GM18873 (cell line): ENCODE measurements around the gene SQSTM1.

Experiments
- ATAC-seq: cut with Tn5 transposase; IDR thresholded peaks from one replicate; pipeline ENCODE4 v1.9.1; 2021; ENCODE audit warnings: mild to moderate bottlenecking, moderate library complexity, moderate number of reproducible peaks; ENCODE audit not compliant: unreplicated experiment, low FRiP score

SQSTM1 gene

DNA sequence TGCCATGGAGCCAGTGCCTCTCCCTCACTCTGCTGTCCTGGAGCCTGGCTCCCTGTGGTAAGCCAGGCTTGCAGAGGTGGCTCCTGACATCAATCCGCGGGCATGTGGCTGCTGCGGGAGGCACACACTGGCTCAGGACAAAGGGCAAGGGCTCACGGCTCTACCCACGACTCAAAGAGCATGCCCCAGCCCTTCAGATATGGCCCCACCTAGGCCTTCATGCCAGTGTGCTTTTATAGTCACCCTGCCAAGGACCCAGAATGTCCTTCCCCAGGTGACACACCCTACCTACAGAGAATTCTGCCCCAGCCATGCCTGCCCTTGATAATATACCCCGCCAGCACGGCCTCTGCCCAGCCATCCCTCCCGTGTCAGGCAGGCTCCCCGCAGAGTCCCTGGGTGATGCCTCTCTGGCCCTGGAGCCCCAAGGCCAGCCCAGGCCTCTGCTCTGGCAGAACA lies 15.6 kb upstream of the SQSTM1 start:
- ATAC-seq: no peak

GRCh38 chr5:179805529-179806249 lies 15.0 kb upstream of the SQSTM1 start:
- ATAC-seq: no peak

DNA sequence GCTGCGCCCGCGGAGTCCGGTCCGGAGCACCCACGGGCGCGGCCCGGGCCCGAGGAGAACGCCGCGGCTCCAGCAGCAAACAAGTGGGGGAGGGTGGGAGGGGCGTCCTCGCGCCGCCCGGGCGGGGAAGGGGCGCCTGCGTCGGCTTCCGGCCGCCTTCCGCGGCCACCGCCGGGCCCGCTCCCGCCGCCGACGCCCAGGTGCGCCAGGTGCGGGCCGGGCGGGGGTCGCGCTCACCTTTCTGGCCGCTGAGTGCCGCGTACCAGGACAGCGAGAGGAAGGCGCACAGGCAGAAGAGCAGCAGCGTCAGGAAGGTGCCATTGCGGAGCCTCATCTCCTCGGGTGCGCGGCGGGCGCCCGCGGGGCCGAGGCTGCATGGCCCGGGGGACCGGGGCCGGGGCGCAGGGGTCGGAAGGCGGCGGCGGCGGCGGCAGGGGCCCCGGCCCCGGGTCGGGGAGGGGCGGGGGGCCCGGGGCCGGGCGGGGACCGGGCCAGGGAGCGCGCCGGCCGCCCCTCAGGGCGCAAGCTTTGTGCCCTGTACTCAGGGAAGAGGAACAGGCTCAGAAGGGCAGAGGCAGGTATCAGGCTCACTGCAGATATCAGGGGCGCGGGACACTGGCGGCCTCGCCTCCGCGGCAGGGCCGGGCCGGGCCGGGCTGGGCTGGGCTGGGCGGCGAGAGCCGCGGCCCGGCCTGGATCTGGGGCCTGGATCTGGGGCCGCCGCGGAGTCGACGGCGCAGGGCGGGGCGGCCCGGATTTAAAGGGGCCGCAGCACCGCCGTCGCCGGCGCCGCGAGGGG lies 14.3 kb upstream of the SQSTM1 start, which contains the start of gene MGAT4B:
MGAT4B (minus strand) TSS at position 617 of the 799 bp plus-strand sequence; CDS start at position 334, 283 bp downstream.
- ATAC-seq: no peak

- no peak for ATAC-seq
Measured at GRCh38 chr5:179812135-179812825, 8.4 kb upstream of the SQSTM1 start.

GRCh38 chr5:179812997-179813607 lies 7.6 kb upstream of the SQSTM1 start:
- no peak for ATAC-seq

GRCh38 chr5:179814090-179814489 lies 6.6 kb upstream of the SQSTM1 start:
- no peak for ATAC-seq

GRCh38 chr5:179815491-179816249 lies 5.0 kb upstream of the SQSTM1 start:
- no peak for ATAC-seq

- no peak for ATAC-seq
Measured at GRCh38 chr5:179816401-179816795, 4.3 kb upstream of the SQSTM1 start.

DNA sequence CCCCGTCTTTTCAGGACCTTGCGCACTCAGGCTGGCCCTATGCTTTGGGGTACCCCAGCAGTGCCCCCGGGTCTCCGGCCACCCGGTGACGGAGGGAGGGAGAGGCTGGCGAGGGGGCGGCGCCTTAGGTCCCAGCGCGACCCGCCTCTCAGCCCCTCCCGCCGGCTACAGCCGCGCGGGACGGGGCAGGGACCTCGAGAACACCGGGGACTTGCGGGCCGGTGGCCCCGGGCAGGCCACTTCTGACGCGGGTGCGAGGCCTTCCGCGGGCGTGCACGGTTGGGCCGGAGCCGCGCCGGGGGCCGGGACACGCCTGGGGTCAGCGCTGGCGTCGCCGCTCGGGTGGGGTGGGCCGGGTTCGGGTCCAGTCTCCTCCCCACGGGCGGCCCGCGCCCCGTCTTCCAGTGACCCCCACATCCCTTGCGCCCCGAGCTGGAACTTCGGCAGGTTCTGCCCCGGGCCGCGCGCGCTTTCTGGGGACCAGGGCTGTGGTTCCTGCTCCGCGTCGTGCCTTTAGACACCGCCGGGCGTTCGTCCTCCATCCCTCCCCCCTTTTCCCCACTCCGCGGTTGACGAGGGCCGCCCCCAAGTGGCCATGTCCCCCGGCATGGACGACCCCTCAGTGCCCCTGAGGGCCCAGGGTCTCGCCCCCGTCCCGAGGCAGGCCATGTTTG lies 3.8 kb upstream of the SQSTM1 start:
- no peak for ATAC-seq

DNA sequence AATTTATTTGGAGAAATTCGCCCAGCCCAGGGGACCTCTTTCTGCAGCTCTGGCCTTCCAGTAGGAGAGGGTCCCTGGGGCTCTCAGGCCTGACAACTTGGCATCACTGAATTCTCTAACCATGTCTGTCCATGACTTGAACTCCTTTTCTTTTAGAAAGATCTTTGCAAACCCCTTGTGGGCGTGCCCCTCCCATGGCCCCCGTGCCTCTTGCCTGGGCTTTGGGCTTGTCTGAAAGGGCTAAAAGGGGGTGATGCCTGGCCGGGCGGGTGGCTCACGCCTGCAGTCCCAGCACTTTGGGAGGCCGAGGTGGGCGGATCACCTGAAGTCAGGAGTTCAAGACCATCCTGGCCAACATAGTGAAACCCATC lies 3.2 kb upstream of the SQSTM1 start:
- no peak for ATAC-seq

DNA sequence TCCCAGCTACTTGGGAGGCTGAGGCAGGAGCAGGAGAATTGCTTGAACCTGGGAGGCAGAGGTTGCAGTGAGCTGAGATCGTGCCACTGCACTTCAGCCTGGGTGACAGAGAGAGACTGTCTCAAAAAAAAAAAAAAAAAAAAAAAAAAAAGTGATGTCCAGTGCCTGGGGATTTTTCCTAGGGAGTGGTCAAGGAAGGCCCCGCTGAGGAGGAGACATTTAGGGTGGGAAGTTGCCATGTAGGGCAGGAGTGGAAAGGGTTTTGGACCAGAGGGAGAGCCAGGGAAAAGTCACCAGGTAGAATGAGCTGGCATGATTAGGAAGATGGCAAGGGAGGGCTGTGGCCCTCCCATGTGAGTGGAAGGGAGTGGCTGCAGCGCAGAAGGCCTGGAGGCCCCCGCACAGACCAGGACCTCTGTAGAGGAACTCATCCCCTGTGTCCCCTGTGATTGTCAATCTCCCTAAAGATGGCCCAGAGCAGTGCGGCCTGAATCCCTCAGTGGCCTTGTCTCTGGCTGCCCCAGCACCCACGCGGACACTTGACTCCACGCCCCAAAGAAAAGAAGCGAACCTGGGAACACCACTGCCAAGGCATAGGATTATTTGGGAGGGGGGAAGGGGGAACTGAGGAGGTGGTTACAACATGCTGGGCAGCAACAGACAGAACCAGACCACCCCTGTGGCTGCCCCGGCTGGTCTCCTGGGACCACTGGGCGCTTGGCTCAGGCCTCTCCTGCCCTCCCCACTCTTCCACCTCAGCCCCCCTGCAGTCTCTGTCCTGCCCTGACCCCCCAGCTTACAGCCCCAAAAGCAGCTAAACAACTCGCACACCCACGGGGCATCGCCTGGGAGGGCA lies 2.6 kb upstream of the SQSTM1 start:
- no peak for ATAC-seq

DNA sequence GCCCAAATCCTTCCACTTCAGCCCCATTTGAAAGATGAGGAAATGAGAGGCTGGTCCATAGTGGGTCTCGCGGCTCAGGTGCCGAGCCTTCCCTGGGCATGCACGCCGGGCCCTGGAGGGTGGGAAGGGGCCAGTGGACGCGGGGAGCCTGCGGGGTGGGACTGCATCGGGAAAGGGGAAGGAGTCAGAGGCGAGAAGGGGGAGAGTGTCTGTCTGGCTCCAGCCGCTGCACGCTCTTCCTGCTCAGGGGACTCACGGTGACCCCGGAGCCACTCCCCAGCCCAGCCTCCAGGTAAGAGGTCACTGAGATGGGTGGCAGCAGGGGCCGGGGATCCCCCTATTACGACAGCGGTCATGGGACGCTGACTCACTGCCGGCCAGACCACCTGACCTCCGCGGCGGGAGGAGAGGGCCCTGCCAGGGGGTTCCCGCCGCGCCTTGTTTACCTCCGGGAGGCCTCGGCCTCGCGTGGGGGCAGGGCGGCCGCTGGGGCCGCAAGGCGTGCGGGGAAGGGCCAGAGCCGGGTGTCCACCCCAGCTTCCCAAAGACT lies 1.9 kb upstream of the SQSTM1 start:
- peak; percentile 59 for ATAC-seq

GRCh38 chr5:179819296-179820126 lies 1.2 kb upstream of the SQSTM1 start:
- no peak for ATAC-seq

- ATAC-seq: no peak
Measured at GRCh38 chr5:179820127-179820482, 600 bp upstream of the SQSTM1 start.

GRCh38 chr5:179821298-179822058 lies 773 bp downstream of the SQSTM1 start:
- peak; percentile 34 for ATAC-seq

DNA sequence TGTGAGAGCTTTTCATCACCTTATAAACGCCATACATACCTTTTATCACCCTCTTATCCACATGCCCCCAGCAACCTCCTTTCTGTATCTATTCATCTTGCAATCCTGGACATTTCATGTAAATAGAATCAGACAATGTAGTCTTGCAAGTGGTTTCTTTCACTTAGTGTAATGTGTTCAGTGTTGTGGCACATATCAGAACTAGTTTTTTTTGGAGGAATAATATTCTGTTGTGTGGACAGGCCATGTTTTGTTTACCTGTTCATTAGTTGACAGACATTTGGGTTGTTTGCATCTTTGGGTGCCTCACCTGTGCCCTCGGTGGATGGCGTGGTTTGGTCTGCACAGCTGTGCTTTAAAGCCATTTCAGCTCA lies 1.3 kb downstream of the SQSTM1 start:
- no peak for ATAC-seq

GRCh38 chr5:179822444-179822990 lies 1.8 kb downstream of the SQSTM1 start:
- no peak for ATAC-seq
